Naive thymus-derived CD8-positive, alpha-beta T cell (primary cell): ENCODE data around the gene TMEM184A. TPM values are rescaled to one million over a fixed set of nuclear protein-coding genes. Genes with fewer than 3 reads are reported as not detected.
"Not testable (repeated sequence)": the region's sequence is repeated elsewhere in the genome, so short reads cannot be mapped to it uniquely, and the experiment has no call there.

Experiments
- ATAC-seq, 2 donors: fragments of 150-1000 bp; cut with Tn5 transposase in 1 of 2; sonication (Bioruptor Pico), chemical (Tn5 transposase) in 1 of 2; 1 replicate in 1 of 2; 2 replicates in 1 of 2; pipeline ENCODE4 v1.10.0; 2021; ENCODE audit warnings: mild to moderate bottlenecking in 2 of 2, moderate library complexity in 2 of 2
- POLR2A ChIA-PET: fragments of 350-600 bp; sonication (Branson Sonifier 250); formaldehyde crosslinking; loops from one replicate; lab custom pipeline; 2021; ENCODE audit warnings: antibody characterized with exemption; lab: Charles Lee
- DNase-seq, 10 donors: peaks; one replicate each; pipeline versions ENCODE4 v3.0.0 to v3.0.0-alpha.2; 2020 to 2022
- H3K27ac Mint-ChIP-seq, 10 donors: one replicate each; pipeline ENCODE4 v1.8.0; 2020 to 2022; ENCODE audit warnings: mild to moderate bottlenecking in 10 of 10, mixed read lengths in 10 of 10, moderate library complexity in 4 of 10, inconsistent platforms in 1 of 10
- H3K27me3 Mint-ChIP-seq, 5 donors: one replicate each; pipeline ENCODE4 v1.8.0; 2021 to 2022; ENCODE audit warnings: mixed read lengths in 5 of 5
- H3K36me3 Mint-ChIP-seq, 3 donors: one replicate each; pipeline ENCODE4 v1.8.0; 2020 to 2022; ENCODE audit warnings: mixed read lengths in 3 of 3, mild to moderate bottlenecking in 2 of 3, inconsistent platforms in 1 of 3
- H3K4me1 Mint-ChIP-seq, 4 donors: one replicate each; pipeline ENCODE4 v1.8.0; 2021 to 2022; ENCODE audit warnings: mixed read lengths in 4 of 4
- H3K4me3 Mint-ChIP-seq, 10 donors: one replicate each; pipeline ENCODE4 v1.8.0; 2020 to 2022; ENCODE audit warnings: mild to moderate bottlenecking in 10 of 10, mixed read lengths in 10 of 10, moderate library complexity in 6 of 10, inconsistent platforms in 1 of 10
- H3K9me3 Mint-ChIP-seq, 9 donors: one replicate each; pipeline ENCODE4 v1.8.0; 2020 to 2022; ENCODE audit warnings: mixed read lengths in 9 of 9, mild to moderate bottlenecking in 3 of 9, inconsistent platforms in 1 of 9, moderate library complexity in 1 of 9
- polyA plus RNA-seq, 3 donors: library from polyadenylated mRNA; unstranded; fragments of 300-500 nt; fragmentation: Illumina TruSeq; gene quantifications; one replicate each; pipeline ENCODE4 v1.2.3, GENCODE V29; 2021
- total RNA-seq, 8 experiments: library from RNA in 2 of 8; stranded (reverse) in 2 of 8; gene quantifications; one replicate each; pipeline ENCODE4 v1.2.3 and lab custom pipeline; 2021 to 2026

TMEM184A gene
- total and polyA plus RNA-seq, 5 experiments from 2014 or later = 0.04 TPM; not detected in 4

DNA sequence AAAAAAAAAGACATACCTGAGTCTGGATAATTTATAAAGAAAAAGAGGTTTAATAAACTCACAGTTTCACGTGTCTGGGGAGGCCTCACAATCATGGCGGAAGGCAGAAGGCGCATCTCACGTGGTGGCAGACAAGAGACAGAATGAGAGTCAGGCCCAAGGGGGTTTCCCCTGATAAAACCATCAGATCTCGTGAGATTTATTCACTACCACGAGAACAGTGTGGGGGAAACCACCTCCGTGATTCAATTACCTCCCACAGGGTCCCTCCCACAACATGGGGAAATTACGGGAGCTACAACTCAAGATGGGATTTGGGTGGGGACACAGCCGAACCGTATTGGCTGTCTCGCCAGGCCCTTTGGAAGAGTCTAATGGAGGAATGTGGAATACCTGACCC is 34.5 kb downstream of the TMEM184A start:
- no peak for DNase-seq

DNA sequence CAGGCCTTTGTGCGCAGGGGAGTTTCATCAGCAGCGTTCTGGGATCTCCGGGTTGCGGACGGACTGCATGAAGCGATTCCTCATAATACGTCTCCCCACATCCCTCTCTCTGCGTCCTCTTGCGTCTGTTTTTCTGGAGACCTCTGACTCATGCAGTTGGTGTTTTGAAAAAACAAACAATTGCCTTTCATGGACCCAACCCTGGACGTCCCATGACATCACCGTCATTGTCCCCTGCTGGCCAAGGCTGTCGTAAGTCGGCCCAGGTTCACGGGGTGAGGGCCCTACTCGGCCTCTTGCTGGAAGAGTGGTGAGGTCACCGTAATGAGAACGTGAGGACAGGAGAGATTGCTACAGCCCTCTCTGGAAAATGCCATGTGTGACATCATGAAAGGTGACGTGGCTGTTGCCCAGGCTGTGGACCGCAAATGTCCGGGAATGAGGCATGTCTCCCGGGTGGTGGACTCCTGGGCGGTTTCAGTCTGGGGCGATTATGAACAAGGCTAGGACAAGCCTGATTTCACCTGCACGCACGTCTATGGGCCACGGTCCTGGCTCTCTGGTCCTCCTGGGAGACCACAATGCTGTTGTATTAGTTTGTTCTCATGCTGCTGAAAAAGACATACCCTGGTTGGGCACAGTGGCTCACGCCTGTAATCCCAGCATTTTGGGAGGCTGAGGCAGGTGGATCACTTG is 35.3 kb downstream of the TMEM184A start:
- Mint-ChIP-seq H3K9me3 (peaks cover 0 to 9% (median 0%) of the 10 kb centered on the region in 9 donors), H3K4me1 (no peaks in the 10 kb centered on the region), H3K27ac (peak overlapping the region in 2 of 10 donors; percentile 44 to 72), H3K27me3 (no peaks in the 10 kb centered on the region), H3K36me3 (peaks cover 0 to 6% (median 0%) of the 10 kb centered on the region in 3 donors), H3K4me3 (no peak overlapping the region)
- DNase-seq (no peak), ATAC-seq (no peak)
- POLR2A ChIA-PET = no interaction called here

More for the DNA sequence above, 34.5 kb downstream of the TMEM184A start:
- Mint-ChIP-seq H3K27me3 (peaks cover 0 to 2% (median 0%) of the 10 kb centered on the region in 5 donors), H3K4me3 (no peak overlapping the region), H3K36me3 (peaks cover 0 to 6% (median 0%) of the 10 kb centered on the region in 3 donors), H3K27ac (peak overlapping the region in 1 of 10 donors; percentile 72), H3K9me3 (peaks cover 0 to 9% (median 0%) of the 10 kb centered on the region in 9 donors), H3K4me1 (no peaks in the 10 kb centered on the region)
- POLR2A ChIA-PET = no interaction called here
- ATAC-seq = no peak

DNA sequence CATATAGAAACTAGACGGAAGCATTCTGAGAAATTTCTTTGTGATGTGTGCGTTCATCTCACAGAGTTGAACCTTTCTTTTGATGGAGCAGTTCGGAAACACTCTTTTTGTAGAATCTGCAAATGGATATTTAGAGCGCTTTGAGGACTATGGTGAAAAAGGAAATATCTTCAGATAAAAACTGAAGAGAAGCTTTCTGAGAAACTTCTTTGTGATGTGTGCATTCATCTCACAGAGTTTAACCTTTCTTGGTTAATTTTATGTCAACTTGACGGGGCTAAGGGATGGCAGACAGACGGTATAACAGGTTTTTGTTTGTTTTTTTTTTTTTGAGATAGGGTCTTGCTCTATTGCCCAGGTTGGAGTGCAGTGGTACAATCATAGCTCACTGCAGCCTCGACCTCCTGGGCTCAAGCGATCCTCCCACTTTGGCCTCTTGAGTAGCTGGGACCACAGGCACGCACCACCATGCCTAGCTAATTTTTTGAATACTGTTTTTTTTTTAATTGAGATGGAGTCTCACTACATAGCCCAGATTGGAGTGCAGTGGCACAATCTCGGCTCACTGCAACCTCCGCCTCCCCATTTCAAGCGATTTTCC is 36.6 kb downstream of the TMEM184A start:
- H3K4me1 Mint-ChIP-seq, DNase-seq, H3K36me3 Mint-ChIP-seq, H3K27ac Mint-ChIP-seq, POLR2A ChIA-PET, H3K27me3 Mint-ChIP-seq, H3K4me3 Mint-ChIP-seq, ATAC-seq: not testable (repeated sequence)
- peaks cover 0 to 11% (median 0%) of the 10 kb centered on the region in 9 donors for H3K9me3 Mint-ChIP-seq

DNA sequence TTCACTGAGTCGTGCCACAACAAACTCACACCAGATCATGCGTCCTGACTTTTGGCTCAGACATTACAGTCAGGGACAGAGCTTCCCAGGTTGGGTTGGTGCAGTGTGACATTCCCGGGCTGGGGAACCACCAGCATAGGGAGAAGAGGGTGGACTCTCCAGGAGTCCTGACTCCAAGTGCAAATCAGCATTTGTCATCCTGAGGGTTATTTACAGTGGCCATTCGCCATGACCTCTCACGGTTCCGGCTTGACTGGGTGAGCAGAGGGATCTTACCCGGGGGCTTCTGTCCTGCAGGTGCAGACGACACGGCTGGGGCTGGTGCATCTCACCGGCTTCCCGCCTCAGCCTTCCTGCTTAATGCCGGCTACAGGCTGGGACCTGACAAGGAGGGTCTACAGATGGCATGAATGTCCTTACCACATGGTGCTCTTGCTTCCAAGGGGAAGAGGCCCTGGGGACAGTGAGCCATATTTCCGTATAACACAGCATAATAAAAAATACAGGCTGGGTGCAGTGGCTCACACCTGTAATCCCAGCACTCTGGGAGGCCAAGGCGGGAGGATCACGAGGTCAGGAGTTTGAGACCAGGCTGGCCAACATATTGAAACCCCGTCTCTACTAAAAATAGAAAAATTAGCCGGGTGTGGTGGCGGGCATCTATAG is 39.3 kb downstream of the TMEM184A start:
- DNase-seq (no peak), ATAC-seq (no peak)
- no peaks in the 10 kb centered on the region for H3K27me3 Mint-ChIP-seq
- peak overlapping the region in 1 of 10 donors; percentile 21 for H3K27ac Mint-ChIP-seq
- H3K9me3 Mint-ChIP-seq = peaks cover 0 to 11% (median 0%) of the 10 kb centered on the region in 9 donors
- H3K4me1 Mint-ChIP-seq = peaks cover 3 to 24% (median 22%) of the 10 kb centered on the region in 4 donors
- no peak overlapping the region for H3K4me3 Mint-ChIP-seq
- peaks cover 0 to 6% (median 0%) of the 10 kb centered on the region in 3 donors for H3K36me3 Mint-ChIP-seq
- POLR2A ChIA-PET = no interaction called here

DNA sequence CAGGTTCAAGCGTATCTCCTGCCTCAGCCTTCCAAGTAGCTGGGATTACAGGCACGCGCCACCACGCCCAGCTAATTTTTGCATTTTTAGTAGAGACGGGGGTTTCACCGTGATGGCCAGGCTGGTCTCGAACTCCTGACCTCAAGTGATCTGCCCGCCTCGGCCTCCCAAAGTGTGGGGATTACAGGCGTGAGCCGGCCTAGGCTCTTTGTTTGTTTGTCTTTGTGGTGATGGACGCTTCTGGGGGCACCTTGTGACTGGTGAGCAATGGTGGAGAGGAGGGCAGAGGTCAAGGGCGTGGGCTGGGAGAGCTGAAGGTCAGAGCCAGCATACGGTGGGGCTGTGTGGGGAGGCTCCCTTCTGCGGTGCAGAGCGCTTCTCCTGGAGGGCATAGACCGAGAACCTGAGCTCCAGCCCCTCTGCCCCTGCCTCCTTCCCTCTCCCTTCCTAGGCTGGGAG is 40.5 kb downstream of the TMEM184A start:
- H3K27me3 Mint-ChIP-seq, DNase-seq, H3K36me3 Mint-ChIP-seq, POLR2A ChIA-PET, H3K4me3 Mint-ChIP-seq, ATAC-seq: not testable (repeated sequence)
- Mint-ChIP-seq H3K9me3 (peaks cover 0 to 11% (median 0%) of the 10 kb centered on the region in 9 donors), H3K4me1 (peaks cover 7 to 33% (median 31%) of the 10 kb centered on the region in 4 donors), H3K27ac (peak overlapping the region in 1 of 10 donors; percentile 56)

DNA sequence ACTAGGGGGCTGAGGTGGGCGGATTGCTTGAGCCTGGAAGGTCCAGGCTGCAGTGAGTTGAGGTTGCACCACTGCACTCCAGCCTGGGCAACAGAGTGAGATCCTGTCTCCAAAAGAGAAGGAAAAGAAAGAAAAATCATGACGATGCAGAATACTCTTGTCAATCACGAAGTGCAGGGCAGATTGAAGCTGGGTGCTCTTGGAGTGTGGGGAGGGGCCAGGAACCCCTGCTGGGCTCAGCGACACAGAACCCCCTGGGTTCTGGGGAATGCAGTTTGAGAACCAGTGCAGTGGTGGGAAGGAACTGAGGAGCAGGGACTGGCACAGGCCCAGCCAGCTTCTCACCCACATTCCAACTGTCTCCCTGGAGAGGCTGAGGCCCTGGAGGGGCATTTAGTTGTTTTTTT is 41.0 kb downstream of the TMEM184A start:
- no peak overlapping the region for H3K27ac Mint-ChIP-seq
- peaks cover 9 to 38% (median 32%) of the 10 kb centered on the region in 4 donors for H3K4me1 Mint-ChIP-seq
- H3K4me3 Mint-ChIP-seq = no peak overlapping the region
- ATAC-seq (no peak), DNase-seq (no peak)
- peaks cover 0 to 11% (median 0%) of the 10 kb centered on the region in 9 donors for H3K9me3 Mint-ChIP-seq
- POLR2A ChIA-PET = interaction anchor here (0.6 to 1.1 kb wide), 2 partner anchors 9 to 1003 kb away, joined by 3 read pairs; no protein-coding TSS in a partner anchor
- H3K36me3 Mint-ChIP-seq = peaks cover 0 to 6% (median 0%) of the 10 kb centered on the region in 3 donors
- H3K27me3 Mint-ChIP-seq = no peaks in the 10 kb centered on the region

DNA sequence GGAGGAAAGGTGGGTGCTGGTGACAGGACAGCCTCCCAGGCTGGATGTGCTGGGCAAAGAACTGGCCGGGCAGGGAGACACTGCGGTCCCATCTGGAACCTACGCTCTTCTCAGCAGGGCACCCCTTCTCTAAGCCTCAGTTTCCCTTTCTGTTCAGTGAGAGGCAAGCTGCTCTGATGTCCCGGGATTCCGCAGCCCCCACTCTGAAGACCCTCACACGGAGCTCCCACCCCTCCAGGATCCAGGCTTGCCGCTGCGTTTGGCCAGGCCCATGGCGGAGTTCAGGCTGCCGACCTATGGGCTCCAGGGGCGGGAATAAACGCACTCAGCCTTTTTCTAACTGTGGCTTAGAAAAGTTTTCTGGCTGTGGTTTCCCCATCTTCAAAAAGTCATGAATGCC is 41.6 kb downstream of the TMEM184A start:
- H3K27me3 Mint-ChIP-seq = no peaks in the 10 kb centered on the region
- peaks cover 9 to 38% (median 33%) of the 10 kb centered on the region in 4 donors for H3K4me1 Mint-ChIP-seq
- H3K9me3 Mint-ChIP-seq = peaks cover 0 to 6% (median 0%) of the 10 kb centered on the region in 9 donors
- POLR2A ChIA-PET = interaction anchor here (1.1 kb wide), 1 partner anchor 9 kb away, joined by 3 read pairs; no protein-coding TSS in a partner anchor
- ATAC-seq (no peak), DNase-seq (no peak)
- H3K4me3 Mint-ChIP-seq = no peak overlapping the region
- H3K36me3 Mint-ChIP-seq = peaks cover 0 to 5% (median 0%) of the 10 kb centered on the region in 3 donors
- H3K27ac Mint-ChIP-seq = peak overlapping the region in 1 of 10 donors; percentile 75

DNA sequence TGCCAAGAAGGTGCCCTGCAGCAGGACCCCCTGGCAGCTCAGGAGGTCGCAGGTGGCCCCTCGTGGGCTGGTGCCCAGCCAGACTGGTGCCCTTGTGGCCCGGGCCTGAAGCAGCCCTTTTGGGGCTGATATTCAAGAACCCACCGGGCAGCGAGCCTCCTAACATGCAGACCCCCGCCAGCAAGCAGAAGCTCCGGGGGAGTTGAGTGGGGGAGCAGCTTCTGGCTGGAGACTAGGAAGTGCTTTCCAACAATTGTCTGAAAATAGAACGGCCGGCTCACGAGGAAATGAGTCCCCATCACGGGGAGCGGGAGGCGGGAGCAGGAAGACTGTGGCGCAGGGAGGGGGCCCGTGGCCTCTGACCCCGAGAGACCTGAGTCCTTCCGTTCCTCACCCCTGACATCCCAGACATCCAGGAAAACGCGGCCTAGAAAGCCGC is 42.3 kb downstream of the TMEM184A start:
- peak overlapping the region in 6 of 10 donors; percentile 6 to 76 (median 48) for H3K27ac Mint-ChIP-seq
- POLR2A ChIA-PET = interaction anchor here (1.1 kb wide), 1 partner anchor 8 kb away, joined by 3 read pairs; no protein-coding TSS in a partner anchor
- no peak for DNase-seq
- no peaks in the 10 kb centered on the region for H3K36me3 Mint-ChIP-seq
- H3K4me3 Mint-ChIP-seq = peak overlapping the region in 5 of 10 donors; percentile 24 to 72 (median 57)
- H3K9me3 Mint-ChIP-seq = peaks cover 0 to 2% (median 0%) of the 10 kb centered on the region in 9 donors
- no peaks in the 10 kb centered on the region for H3K27me3 Mint-ChIP-seq
- H3K4me1 Mint-ChIP-seq = peaks cover 12 to 44% (median 35%) of the 10 kb centered on the region in 4 donors
- ATAC-seq = no peak

DNA sequence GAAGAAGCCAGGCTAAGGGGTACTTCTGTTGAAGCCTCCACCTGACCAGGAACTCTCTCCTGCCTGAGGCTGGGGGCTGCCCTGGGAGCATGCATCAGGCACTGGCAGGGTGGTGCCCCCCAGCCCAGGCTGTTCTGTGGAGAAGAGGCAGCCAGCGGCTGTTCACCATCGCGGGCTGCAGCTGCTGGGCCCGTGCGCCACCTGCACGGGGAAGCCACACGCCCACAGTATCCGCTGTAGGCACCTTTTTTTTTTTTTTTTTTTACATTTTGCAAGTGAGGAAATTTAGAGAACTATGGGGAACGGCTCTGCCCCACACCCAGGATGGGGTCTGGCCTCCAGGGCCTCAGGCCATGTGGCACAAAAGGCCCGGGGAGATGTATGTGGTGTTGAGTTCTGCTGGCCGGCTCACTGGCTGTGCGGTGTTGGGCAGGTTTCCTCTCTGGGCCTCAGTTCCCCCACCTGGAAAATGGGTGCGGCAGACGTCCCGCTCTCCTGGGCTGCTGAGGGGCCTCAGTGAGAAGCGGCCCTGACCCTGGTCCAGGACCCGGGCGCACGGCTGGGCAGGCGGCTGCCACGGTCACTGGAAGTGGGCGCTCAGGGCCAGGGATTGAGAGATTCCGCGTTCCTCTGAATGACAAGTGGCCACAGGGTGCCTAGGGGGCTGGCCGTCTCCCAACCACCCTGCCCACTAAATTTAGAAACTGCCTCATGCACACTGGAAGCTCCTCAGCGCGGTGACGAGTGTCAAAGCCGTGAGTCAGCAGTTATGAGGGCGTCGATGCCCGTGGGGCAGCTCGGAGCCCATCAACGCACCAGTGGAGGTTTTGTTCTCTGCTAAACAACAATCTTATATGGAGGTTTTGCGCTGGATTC is 43.0 kb downstream of the TMEM184A start:
- POLR2A ChIA-PET = interaction anchor here (0.7 to 2.7 kb wide), 7 partner anchors 12 to 286 kb away, joined by 3 to 8 read pairs (median 5); no protein-coding TSS in a partner anchor
- DNase-seq (peak; percentile 34 to 77 (median 55)), ATAC-seq (peak; percentile 92 to 93)
- H3K4me3 Mint-ChIP-seq = peak overlapping the region; percentile 31 to 73 (median 56)
- H3K4me1 Mint-ChIP-seq = peaks cover 18 to 50% (median 41%) of the 10 kb centered on the region in 4 donors
- H3K27ac Mint-ChIP-seq = peak overlapping the region; percentile 39 to 89 (median 75)
- no peaks in the 10 kb centered on the region for H3K36me3 Mint-ChIP-seq
- H3K9me3 Mint-ChIP-seq = peaks cover 0 to 4% (median 0%) of the 10 kb centered on the region in 9 donors
- no peaks in the 10 kb centered on the region for H3K27me3 Mint-ChIP-seq

DNA sequence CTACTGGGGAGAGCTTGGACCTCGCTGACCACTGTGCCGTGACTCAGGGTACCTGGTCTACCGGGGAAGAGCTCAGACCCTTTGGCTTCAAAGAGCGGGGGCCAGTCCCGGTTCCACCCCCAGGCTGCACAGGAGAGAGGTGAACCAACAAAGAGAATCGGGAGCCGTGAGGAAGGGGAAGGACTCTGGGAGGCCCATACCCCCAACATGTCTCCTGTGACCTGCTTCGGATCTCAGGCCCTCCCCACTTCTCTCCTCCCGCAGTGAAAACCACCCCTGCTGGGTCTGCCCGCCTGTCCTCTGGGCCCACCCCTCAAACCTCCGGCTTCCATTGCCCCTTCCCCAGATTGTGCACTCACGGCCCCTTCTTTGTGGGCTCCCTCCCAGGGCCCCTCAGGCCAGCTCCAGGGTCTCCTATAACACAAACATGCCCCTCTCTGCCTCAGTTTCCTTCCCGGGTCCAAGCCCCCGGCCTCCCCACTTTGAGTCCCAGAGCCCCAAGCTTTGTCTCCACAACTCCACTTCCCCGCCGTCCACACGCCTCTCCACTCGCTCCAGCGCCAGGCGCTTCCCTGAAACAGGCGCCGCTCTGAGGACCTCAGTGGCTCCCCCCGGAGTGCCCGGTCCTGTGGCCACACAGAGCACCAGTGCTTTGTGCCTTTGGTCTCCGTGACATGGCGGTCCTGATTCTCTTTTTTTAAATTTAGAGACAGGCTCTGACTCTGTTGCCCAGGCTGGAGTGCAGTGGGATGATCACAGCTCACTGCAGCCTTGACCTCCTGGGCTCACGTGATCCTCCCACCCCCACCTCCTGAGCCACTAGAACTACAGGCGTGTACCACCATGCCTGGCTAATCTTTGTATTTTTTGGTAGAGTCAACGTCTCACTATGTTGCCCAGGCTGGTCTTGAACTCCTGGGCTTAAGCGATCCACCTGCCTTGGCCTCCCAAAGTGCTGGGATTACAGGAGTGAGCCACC is 44.3 kb downstream of the TMEM184A start:
- DNase-seq (no peak), ATAC-seq (no peak)
- Mint-ChIP-seq H3K36me3 (no peaks in the 10 kb centered on the region), H3K9me3 (peaks cover 0 to 4% (median 0%) of the 10 kb centered on the region in 9 donors), H3K4me3 (peak overlapping the region in 7 of 10 donors; percentile 19 to 72 (median 38)), H3K27ac (peak overlapping the region; percentile 36 to 89 (median 72)), H3K4me1 (peaks cover 21 to 62% (median 48%) of the 10 kb centered on the region in 4 donors), H3K27me3 (no peaks in the 10 kb centered on the region)
- POLR2A ChIA-PET = interaction anchor here (0.7 to 2.7 kb wide), 3 partner anchors 17 to 37 kb away, joined by 4 to 8 read pairs (median 6); no protein-coding TSS in a partner anchor
